Measurements from ENCODE around the gene CALCB.

DNA sequence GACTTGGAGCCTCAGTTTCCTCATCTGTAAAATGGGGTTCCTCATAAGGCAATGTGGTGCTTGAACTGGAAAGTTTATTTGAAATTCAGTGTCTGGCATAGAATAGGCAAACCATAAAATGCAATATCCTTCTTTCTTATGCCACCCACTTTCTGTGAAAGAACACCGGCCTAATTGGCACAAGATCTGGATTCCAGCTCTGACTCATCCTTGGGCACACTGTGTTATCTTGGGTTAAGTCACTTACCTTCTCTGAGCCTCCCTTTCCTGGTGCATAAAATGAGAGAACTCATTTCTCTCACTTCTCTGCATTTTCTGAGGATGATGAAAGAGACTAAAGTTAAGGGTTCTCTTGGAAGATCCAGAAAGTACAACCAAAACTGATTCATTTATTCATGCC is 46.4 kb downstream of the CALCB start:
- TF ChIP-seq, protein P1, sequence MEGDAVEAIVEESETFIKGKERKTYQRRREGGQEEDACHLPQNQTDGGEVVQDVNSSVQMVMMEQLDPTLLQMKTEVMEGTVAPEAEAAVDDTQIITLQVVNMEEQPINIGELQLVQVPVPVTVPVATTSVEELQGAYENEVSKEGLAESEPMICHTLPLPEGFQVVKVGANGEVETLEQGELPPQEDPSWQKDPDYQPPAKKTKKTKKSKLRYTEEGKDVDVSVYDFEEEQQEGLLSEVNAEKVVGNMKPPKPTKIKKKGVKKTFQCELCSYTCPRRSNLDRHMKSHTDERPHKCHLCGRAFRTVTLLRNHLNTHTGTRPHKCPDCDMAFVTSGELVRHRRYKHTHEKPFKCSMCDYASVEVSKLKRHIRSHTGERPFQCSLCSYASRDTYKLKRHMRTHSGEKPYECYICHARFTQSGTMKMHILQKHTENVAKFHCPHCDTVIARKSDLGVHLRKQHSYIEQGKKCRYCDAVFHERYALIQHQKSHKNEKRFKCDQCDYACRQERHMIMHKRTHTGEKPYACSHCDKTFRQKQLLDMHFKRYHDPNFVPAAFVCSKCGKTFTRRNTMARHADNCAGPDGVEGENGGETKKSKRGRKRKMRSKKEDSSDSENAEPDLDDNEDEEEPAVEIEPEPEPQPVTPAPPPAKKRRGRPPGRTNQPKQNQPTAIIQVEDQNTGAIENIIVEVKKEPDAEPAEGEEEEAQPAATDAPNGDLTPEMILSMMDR (IDR thresholded peaks at IDR 0.05; ENCODE audit: extremely low read depth in 1 of 2, insufficient read depth in 1 of 2, low read depth in 1 of 2, low read length in 2 of 2) = no peak
- TF ChIP-seq EZH2 (IDR thresholded peaks at IDR 0.05; ENCODE audit: borderline replicate concordance, low read depth, low read length, severe bottlenecking) = no peak

All from endothelial cell of umbilical vein (primary cell).